GM18867 (cell line): ENCODE data around the gene MRPL50.
"Not testable (repeated sequence)": the region's sequence is repeated elsewhere in the genome, so short reads cannot be mapped to it uniquely, and the experiment has no call there.

Source experiments
- ATAC-seq: cut with Tn5 transposase; IDR thresholded peaks from one replicate; pipeline ENCODE4 v1.9.1; 2021; ENCODE audit warnings: mild to moderate bottlenecking, moderate library complexity; ENCODE audit not compliant: unreplicated experiment

The MRPL50 gene

GRCh38 chr9:101418518-101419430 is 20.4 kb upstream of the MRPL50 start:
- ATAC-seq, result no peak

GRCh38 chr9:101417977-101418376 is 19.6 kb upstream of the MRPL50 start:
- ATAC-seq, result no peak

GRCh38 chr9:101417389-101417788 is 19.0 kb upstream of the MRPL50 start:
- ATAC-seq, result no peak

GRCh38 chr9:101415578-101415977 is 17.2 kb upstream of the MRPL50 start:
- no peak for ATAC-seq

GRCh38 chr9:101414839-101415238 is 16.4 kb upstream of the MRPL50 start:
- ATAC-seq, result no peak

- no peak for ATAC-seq
Observed at GRCh38 chr9:101409079-101409477, 10.7 kb upstream of the MRPL50 start.

- no peak for ATAC-seq
Observed at GRCh38 chr9:101408374-101409078, 10.1 kb upstream of the MRPL50 start.

- no peak for ATAC-seq
Observed at GRCh38 chr9:101403516-101404285, 5.3 kb upstream of the MRPL50 start.

- no peak for ATAC-seq
Observed at GRCh38 chr9:101400120-101400519, 1.7 kb upstream of the MRPL50 start.

- ATAC-seq, result no peak
Observed at GRCh38 chr9:101399643-101399970, 1.2 kb upstream of the MRPL50 start.

GRCh38 chr9:101398930-101399642 is 668 bp upstream of the MRPL50 start:
- no peak for ATAC-seq

- no peak for ATAC-seq
Observed at GRCh38 chr9:101397746-101398067, 711 bp downstream of the MRPL50 start.

GRCh38 chr9:101394687-101395086 is 3.7 kb downstream of the MRPL50 start:
- ATAC-seq, result no peak

GRCh38 chr9:101393135-101393534 is 5.3 kb downstream of the MRPL50 start:
- no peak for ATAC-seq

GRCh38 chr9:101388507-101388993 is 9.9 kb downstream of the MRPL50 start:
- no peak for ATAC-seq

- peak; percentile 80 for ATAC-seq
Observed at GRCh38 chr9:101387871-101388506, 10.4 kb downstream of the MRPL50 start.

GRCh38 chr9:101384873-101385536 is 13.4 kb downstream of the MRPL50 start, which contains the start of gene BAAT:
Gene BAAT (minus strand): TSS chr9:101385006. CDS start chr9:101371404, 13,602 bp downstream.
- not testable (repeated sequence) for ATAC-seq

- no peak for ATAC-seq
Observed at GRCh38 chr9:101383361-101383760, 15.1 kb downstream of the MRPL50 start.

- ATAC-seq, result no peak
Observed at GRCh38 chr9:101381833-101382342, 16.5 kb downstream of the MRPL50 start.
